NCI-H524 treated with DMSO at 0.1 percent for 48 hours (cell line): ENCODE results near the gene JPH3.

Experiments used
- DNase-seq: peaks from one replicate; lab custom pipeline; 2025; lab: John Stamatoyannopoulos, UW

Gene JPH3

DNA sequence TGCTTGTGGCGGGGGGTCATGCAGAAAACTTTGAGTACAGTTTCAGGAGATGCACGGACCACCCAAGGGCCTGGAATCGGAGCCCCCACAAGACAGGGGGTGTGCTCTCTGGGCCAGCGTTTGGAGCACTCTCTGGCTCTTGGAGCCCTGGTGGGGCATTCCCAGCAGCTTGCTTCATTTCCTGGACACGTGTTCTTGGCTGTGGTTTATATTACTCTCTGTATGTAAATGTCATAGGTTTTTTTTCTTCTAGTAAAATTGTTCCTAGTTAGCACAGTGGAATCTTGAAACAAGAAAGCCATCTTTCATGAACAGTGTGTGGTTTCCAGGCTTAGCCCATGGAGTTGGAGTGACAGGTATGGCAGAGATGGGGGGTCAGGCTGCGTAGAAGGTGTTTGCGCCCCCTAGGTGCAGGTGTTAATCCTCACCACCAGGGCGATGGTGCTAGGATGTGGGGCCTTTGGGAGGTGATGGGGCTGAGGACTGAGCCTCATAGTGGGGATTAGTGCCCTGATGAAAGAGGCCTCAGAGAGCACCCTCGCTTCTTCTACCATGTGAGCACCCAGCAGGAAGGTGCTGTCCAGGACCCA lies 79.8 kb downstream of the JPH3 start:
- no peak for DNase-seq

DNA sequence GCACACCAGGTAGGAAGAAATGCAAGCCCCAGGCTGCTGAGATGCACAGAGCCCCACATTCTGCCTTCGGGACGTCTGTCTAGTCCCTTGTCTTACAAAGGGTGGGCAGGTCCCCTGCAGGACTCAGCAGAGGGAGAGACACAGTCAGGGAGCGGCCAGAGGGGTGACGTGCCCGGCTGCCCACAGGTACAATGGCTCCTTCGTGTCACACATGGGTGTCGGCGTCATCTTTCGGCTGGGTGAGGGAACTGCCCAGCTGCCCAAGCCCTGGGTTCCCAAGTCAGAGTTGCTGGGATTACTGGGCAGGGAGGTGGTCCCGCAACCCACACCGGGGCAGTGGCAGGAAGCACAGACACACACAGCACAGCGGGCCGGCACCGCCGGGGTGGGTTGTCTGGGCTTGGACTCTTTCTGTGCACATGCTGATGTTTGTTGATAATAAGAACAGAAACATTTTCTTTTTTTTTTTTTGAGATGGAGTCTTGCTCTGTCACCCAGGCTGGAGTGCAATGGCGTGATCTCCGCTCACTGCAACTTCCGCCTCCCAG lies 80.6 kb downstream of the JPH3 start:
- DNase-seq, result no peak

DNA sequence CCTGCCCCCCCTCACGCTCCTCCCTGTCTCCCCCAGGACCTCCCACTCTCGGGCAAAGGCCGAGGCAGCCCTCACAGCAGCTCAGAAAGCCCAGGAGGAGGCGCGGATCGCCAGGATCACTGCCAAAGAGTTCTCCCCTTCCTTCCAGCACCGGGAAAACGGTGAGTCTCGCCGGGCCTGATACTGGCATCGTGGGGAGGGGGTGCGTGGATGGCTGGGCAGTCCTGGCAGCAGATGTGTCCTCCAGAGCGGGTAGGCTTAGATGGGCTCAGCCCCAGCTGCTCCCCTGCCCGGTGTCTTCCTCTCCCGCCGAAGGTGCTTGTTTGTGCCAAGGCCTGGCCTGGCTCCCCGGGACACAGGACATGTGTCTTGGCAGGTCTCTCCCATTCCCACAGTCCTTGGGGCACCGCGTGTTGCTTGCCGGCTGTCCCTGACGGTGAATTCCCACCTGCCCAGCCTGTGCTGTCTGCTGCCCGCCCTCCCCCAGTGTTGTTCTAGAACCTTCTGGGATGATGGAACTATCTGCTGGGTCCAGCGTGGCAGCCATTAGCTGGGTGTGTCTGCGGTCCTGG lies 81.9 kb downstream of the JPH3 start:
- no peak for DNase-seq

DNA sequence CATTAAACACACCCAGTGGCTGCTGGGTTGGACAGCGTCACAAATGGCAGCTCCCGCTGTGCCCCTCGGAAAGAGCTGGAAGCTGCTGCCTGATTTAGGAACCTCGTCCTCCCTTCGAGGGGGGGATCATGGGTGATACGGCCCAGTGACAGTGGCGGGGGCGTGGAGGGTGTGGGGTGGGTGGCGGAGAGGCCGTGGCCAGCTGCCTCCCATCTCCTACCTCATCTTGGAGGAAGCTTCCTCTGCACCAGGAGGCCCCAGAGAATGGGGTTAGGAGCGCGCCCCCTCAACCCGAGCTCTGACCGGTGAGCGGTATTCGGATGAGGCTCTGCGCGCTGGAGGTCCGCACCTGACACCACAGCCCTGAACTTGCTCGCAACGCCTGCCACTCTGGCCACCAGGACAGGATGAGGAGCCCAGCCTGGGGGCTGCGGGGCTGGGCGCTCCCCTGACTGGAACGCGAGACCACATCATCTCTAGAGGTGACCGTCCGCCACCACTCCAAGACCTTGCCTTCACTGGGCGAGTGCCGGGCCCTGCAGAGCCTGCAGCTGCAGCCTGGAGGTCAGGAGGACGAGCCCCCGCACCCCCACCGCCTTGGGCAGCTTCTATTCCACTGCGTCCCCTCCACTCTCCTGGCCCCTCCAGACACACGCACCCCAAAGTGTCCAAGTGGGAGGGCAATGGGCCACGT lies 82.5 kb downstream of the JPH3 start:
- no peak for DNase-seq

DNA sequence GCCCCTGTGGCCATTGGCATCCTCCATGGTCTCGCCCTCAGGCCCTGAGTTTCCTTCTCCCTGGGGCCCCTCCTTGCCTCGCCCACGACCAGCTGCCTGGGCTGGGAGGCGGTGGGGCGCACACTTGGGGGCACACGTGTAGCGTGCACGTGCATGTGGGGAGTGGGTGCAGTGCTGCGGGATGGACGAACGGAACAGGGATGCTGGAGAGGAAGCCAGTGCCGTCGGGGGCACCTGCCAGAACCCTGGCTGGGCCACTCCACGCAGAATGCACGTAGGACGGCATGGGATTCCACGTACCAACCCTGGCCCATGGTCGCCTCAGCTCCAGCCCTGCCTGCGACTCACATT lies 83.1 kb downstream of the JPH3 start:
- DNase-seq, result no peak

DNA sequence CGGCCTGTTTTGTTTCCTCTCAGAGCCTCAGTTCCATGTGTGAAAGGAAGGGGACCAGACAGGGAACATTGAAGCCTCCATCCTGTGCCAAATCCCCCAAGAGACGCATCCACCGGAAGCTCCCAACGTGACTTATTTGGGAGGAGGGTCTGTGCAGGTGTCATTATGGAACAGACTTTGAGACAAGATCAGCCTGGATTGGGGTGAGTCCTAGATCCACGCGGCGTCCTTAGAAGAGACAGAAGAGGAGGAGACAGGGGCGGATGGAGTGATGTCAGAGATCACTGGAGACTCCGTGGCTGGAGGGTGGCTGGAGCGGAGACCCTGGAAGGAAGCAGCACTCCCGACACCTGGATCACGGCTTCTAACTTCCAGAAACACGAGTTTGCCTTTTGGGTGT lies 83.5 kb downstream of the JPH3 start:
- no peak for DNase-seq

DNA sequence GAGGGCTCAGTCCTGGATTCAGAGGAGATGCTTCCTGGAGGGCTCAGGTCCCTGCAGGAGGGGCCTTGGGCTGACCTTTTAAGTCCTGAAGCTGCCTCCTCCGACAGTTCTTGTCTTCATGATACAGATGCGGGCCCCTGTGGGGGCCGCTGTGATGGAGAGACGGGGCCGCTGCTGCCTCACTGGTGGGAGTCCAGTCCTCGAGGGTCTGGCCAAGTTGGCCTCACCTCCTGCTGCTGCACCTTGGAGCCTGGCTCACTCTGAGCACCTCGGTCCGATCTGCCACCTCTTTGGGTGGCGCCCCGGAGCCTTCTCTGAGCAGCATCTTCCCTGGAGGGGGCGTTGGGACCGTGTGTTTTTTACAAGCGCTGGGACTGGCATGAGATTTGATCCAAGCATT lies 84.4 kb downstream of the JPH3 start:
- DNase-seq, result no peak

DNA sequence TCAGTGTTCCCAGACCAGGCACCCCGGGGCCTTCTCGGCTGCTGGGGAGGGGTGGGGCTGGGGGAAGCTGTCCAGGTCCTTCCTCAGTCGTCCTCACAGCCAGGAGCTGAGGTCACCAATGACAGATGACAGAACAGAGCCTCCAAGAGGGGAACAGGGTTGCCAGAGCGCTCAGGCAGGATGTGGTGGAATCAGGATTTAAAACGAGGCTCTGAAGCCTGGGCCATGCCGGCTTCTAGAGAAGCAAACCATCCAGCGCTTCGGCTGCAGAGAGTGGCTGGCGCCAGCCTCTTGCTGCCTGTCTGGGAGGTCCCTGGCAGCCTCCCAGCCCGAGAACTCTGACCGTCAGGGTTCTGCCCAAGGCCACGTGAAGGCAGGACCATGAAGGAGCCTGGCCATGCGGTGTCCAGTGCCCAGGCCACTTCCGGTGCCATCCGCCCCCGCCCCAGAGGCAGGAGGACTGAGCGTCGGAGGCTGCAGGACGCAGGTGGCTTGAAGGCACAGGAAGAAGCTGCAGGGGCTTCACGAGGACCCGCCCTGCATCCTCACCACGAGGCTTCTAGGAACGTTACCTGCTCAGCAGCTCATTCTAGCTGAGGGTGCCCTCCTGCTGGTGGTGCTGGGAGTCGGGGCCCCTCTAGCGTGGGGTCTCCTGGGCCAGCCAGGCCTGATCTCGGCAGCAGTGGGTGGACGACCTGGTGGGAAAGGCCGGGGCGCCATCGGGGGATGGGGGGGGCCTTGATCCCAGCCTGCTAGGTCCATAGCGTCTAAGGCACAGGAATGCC lies 85.0 kb downstream of the JPH3 start:
- no peak for DNase-seq

DNA sequence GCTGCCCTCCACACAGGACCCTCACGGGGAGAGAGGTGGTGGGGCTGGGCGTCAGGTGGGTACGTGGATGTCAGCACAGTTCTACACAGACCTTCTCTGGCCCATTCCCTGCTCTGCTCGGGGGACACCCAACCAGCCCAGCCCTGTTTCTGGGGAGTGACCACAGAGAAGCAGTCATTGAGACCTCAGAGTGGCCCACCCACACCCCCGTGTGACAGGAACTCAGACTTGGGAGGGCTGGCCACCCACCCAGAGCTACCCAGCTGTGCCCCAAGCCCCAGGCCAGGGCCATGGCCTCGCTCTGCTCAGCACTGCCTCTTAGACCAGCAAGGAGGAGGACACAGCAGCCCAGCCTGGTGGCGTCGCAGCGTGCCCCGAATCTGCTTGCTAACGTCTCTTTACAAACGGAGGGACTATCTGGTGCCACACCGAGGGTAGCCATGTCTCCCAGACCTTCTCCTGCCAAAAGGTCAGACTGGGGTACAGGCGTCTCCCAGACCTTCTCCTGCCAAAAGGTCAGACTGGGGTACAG lies 85.8 kb downstream of the JPH3 start:
- no peak for DNase-seq

DNA sequence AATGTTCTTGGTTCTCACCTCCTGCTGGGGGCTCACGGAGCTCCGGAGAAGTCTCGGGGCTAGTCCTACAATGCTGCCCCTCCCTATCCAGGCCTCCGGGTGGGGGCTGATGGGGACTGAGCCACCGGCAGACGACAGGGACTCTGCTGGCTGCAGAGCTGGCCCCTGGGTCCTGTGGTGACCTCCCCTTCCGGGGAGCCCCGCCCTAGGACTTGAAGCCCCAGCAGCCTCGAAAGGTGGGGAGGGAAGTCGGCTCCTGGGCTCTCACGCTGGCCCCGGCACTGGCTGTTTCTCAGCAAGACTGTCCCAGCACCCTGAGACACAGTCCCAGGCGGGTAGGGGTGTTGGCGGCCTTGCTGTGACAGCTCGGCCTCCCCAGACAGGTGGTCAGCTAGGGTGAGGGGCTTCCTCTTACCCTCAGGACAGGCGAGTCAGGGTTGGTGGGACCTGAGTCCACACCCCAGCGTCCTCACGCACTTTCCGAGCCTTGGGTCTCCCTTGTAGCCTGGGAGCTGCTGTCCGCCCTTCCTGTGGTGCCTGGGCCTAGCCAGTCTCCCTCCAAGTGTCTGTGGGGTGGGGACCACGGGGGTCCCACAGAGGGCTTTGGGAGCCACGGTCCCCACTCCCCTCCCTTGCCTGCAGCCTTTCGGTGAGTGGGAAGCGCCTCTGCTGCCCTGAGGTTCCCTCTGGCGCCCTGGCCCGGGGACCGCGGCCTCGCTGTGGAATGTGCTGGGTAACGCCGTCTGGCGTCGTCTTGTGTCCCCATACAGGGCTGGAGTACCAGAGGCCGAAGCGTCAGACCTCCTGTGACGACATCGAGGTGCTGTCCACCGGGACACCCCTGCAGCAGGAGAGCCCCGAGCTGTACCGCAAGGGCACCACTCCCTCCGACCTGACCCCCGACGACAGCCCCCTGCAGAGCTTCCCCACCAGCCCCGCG lies 86.8 kb downstream of the JPH3 start:
- DNase-seq, result no peak

DNA sequence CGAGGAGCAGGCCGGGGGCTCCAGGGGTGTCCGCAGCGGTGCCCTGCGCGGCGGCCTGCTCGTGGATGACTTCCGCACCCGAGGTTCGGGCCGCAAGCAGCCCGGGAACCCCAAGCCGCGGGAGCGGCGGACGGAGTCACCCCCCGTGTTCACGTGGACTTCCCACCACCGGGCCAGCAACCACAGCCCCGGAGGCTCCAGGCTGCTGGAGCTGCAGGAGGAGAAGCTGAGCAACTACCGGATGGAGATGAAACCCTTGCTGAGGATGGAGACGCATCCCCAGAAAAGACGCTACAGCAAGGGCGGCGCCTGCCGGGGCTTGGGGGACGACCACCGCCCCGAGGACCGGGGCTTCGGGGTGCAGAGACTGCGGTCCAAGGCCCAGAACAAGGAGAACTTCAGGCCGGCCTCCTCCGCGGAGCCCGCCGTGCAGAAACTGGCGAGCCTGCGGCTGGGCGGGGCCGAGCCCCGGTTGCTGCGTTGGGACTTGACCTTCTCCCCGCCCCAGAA lies 87.7 kb downstream of the JPH3 start:
- no peak for DNase-seq

DNA sequence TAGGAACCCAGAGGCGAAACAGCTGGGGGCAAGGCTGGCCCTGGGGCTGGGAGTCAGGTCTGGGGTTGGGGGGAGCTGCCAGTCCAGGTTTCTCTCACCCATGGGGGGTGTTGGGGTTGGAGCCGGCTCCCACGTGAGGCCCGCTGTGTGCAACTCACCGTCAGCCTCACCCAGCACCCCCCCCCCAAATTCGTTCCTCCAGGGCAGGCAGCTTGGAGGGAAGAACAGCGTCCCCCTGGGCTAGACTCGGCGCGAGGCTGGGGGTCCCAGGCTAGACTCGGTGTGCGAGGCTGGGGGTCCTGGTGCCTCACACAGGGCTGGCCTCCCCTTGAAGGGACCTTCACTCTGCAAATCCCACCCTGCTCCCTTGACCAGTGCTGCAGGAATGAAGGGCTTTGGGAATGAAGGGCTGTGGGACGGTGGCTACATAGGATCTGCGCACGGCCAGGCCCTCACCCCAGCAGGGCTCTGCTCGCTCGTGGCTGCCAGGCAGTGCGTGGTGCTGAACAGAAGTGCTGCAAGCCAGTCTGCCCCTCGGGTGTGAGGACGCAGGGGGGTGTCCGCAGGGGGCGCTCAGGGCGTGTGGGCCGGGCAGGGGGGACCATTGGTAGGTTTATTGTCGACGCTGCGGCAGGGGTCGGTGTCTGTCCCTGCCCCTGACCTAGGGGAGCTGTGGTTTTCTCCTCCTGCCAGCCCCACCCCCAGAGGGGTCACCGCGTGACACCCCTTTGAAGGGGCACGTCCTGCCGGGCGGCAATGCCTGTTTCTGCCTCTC lies 88.8 kb downstream of the JPH3 start:
- no peak for DNase-seq

DNA sequence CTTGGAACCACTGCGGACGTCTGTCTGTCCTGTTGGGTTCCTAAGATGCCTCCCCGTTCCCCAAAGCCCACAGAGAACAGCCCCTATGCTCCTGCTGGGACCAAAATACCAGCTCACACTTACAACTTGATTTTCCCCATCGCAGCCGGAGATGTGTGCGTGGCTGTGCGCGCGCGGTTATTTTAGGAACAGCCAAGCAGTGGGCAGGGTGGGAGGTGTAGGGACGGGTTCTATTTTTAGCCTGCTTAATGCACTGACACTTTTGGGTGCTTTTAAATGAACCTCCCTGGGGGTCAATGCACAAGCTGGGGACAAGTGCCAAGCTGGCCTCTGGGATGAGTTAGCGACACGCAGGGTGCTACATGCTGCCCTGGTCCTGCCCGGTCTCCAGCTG lies 89.4 kb downstream of the JPH3 start:
- no peak for DNase-seq

DNA sequence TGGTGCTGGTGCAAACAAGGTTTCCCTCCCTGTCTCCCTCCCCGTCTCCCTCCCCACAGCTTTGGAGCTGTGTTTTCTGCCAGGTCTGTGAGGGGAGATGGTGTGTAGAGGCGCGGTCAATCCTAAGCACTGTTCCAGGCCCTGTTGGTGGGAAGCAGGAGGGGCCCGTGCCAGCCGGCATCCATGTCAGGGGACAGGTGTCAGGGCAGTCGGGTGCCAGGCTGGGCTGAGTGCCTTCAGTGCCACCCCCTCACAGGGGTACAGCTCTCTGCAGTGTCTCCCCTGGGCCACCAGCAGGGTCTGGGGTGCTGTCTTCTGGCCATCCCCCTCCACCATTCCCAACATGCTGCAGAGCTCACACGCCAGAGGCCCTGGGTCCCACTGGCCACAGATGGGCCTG lies 89.9 kb downstream of the JPH3 start:
- no peak for DNase-seq

DNA sequence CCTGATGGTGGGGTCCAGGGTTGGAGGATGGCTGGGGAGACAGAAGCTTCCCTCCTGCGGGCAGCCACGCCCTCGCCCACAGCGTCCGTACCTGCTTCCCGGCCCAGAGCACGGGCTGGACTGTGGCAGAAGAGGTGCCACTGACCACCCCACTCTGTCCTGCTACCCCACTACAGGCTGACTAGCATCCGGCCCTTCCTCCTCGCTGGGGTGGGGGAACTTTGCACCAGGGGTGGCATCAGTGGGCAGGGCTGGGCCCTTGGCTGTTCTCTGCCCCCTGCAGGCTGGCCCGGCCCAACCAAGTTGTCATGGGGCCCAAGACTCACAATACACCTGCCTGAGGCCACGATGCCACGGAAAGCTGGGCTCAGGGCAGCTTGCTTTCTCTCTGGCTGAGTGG lies 90.4 kb downstream of the JPH3 start:
- DNase-seq, result no peak

DNA sequence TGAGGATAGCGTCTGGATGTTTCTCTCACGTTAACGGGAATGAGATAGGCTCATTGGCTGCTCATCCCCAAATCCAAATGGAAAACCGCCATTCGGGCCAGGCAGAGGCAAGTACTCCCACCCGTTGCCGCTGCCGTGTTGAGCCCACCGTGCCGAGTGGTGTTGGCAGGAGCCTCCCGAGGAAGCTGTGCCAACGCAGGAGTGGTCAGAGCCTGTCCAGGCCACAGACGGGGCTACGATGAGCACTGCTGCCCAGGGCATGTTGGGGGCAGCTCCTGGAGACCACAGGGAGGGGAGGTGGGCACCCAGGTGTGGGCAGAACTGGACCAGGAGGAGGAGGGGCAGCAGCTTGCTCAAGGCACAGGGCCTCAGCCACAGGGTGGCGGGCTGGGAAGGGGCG lies 91.5 kb downstream of the JPH3 start:
- no peak for DNase-seq

DNA sequence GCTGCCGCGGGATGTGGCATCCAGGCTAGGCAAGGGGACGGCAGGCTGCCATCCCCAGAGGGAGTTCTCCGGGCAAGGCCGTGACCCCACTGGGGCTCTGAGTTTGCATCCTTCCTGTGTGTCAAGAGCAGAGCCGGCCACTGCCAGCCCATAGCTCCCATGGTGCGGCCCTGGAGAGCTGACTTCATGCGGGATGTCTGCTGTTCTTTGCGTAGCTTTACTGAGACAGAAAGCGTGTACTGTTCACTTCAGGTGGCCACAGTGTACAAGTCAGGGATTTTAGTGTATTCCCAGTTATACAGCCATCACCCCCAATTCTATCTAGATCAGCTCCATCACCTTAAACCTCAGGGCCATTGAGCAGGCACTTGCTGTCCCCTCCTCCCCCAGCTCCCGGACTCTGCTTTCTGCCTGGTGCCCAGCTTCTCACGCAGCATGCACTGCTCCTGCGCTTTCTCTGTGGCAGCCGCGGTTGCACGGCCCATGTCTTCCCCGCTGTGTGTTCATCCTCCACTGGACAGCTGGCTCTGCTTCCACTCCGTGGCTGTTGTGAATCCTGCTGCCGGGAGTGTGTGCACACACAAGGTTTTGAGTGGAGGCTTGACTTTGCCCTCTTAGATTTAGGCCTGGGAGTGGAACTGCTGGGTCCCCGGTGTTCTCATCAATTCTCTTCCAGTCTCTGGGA lies 92.3 kb downstream of the JPH3 start:
- DNase-seq, result no peak

DNA sequence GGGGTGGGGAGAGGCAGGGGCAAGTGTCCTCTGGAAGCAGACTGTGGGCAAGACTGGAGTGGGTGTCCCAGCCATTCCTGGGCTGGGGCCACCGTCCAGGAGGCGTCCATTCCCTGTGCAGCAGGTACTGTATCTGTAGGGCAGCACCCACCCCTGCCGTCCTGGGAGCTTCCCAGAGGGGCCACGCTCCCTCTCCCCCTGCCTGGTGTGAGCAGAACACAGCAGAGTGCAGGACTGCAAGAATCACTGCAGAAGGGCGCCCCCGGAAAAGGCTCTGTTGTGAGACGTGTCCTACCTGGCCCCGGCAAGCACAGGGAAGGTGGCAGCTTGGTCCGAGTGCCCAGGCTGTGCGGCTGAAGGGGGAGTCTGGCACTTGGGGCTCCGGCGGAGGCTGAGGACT lies 93.2 kb downstream of the JPH3 start:
- DNase-seq, result no peak

DNA sequence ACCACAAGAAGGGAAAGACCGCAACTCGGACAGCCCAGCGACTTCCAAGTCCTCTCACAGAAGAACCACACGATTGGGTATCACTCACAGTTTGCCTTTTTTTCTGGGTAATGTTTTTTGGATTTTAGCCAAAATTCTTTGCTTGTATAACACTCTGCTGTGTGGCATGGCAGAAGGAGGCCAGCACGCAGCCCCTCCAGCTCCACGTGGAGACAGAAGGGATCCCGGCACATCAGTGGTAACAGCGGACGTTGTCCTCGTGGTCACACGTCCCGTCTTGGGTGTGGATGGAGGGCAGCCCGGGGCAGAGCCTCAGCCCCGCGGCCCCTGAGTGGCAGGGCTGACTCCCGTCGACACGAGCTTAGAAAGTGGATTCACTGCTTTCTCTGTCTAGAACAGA lies 94.4 kb downstream of the JPH3 start:
- no peak for DNase-seq

DNA sequence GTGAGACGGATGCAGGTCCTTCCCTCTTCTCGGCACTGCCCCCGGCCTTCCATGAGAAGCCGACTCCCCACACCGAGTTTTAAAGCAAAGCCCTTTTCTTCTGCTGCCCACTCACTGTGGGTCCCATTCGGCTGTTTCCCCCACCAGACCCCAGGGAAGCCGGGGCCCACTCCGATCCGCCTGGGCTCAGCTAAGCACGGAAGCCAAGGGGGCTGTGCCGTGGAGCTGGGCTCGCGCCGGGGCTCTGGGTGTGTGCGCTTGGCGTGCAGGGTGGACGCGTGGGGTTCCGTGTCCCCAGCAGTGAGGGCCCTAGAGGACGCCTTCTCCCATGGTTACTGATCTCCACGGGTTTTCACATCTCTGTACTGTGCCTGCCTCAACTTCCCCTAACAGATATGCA lies 94.9 kb downstream of the JPH3 start:
- no peak for DNase-seq
